Measurements from ENCODE around the gene EYA2. TPM values are rescaled to one million over a fixed set of nuclear protein-coding genes. Genes with fewer than 3 reads are reported as not detected.

The EYA2 gene
- polyA plus RNA-seq, 3 donors: 0.04 to 0.16 TPM; not detected in 1

DNA sequence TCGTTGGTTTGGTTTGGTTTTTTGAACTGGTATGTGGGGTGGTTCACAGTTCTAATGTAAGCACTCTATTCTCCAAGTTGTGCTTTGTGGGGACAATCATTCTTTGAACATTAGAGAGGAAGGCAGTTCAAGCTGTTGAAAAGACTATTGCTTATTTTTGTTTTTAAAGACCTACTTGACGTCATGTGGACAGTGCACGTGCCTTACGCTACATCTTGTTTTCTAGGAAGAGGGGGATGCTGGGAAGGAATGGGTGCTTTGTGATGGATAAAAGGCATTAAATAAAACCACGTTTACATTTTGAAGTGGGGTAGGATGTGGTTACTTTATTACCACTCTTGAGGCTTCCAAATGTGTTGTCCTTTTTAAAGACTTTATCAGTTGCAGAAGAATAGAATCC is 293.9 kb downstream of the EYA2 start:
- Mint-ChIP-seq H3K27ac (no peak overlapping the region), H3K9me3 (no peaks in the 10 kb centered on the region), H3K4me1 (no peaks in the 10 kb centered on the region), H3K27me3 (ENCODE audit: low read depth in 3 of 3) (peaks cover 5 to 16% (median 9%) of the 10 kb centered on the region in 3 donors), H3K36me3 (no peaks in the 10 kb centered on the region), H3K4me3 (no peak overlapping the region)
- H3K4me3 ChIP-seq (replicated peaks in 1 of 3; ENCODE audit: low read depth in 2 of 3, low read length in 3 of 3): no peak overlapping the region
- H3K27me3 ChIP-seq (ENCODE audit: control insufficient read depth in 2 of 2, insufficient read depth in 2 of 2, low read length in 2 of 2): peaks cover 0 to 4% of the 10 kb centered on the region in 2 donors
- no peaks in the 10 kb centered on the region for H3K36me3 ChIP-seq (replicated peaks in 1 of 2; ENCODE audit: control insufficient read depth in 1 of 2, insufficient read depth in 2 of 2, low read length in 2 of 2)
- no peaks in the 10 kb centered on the region for H3K79me2 ChIP-seq (ENCODE audit: insufficient read depth, low read length)
- intact Hi-C loops (cut with micrococcal nuclease): no loop called here
- TF ChIP-seq, protein P1, sequence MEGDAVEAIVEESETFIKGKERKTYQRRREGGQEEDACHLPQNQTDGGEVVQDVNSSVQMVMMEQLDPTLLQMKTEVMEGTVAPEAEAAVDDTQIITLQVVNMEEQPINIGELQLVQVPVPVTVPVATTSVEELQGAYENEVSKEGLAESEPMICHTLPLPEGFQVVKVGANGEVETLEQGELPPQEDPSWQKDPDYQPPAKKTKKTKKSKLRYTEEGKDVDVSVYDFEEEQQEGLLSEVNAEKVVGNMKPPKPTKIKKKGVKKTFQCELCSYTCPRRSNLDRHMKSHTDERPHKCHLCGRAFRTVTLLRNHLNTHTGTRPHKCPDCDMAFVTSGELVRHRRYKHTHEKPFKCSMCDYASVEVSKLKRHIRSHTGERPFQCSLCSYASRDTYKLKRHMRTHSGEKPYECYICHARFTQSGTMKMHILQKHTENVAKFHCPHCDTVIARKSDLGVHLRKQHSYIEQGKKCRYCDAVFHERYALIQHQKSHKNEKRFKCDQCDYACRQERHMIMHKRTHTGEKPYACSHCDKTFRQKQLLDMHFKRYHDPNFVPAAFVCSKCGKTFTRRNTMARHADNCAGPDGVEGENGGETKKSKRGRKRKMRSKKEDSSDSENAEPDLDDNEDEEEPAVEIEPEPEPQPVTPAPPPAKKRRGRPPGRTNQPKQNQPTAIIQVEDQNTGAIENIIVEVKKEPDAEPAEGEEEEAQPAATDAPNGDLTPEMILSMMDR (IDR thresholded peaks at IDR 0.05): no peak
- DNase-seq: no peak
- H3K4me1 ChIP-seq (ENCODE audit: control insufficient read depth in 1 of 2, insufficient read depth in 2 of 2, low read length in 2 of 2): no peaks in the 10 kb centered on the region
- no peaks in the 10 kb centered on the region for H3K9me3 ChIP-seq (replicated peaks in 1 of 2; ENCODE audit: control insufficient read depth in 1 of 2, insufficient read depth in 1 of 2, low read length in 2 of 2)
- no peak overlapping the region for H3K27ac ChIP-seq (ENCODE audit: low read depth in 1 of 2, low read length in 2 of 2)
- 100% methylated on average over 3 of the region's 5 CpGs for WGBS (ENCODE audit: insufficient coverage)
- no peak overlapping the region for H3K4me2 ChIP-seq (replicated peaks; ENCODE audit: extremely low read depth, low read length, poor library complexity, severe bottlenecking)
- H2AFZ ChIP-seq (ENCODE audit: insufficient read depth, low read depth, low read length, poor library complexity, severe bottlenecking): no peak overlapping the region
- H3K9ac ChIP-seq (ENCODE audit: insufficient read depth, low read length, poor library complexity, severe bottlenecking): no peak overlapping the region
- no peaks in the 10 kb centered on the region for H4K20me1 ChIP-seq (ENCODE audit: insufficient read depth, low read length)

DNA sequence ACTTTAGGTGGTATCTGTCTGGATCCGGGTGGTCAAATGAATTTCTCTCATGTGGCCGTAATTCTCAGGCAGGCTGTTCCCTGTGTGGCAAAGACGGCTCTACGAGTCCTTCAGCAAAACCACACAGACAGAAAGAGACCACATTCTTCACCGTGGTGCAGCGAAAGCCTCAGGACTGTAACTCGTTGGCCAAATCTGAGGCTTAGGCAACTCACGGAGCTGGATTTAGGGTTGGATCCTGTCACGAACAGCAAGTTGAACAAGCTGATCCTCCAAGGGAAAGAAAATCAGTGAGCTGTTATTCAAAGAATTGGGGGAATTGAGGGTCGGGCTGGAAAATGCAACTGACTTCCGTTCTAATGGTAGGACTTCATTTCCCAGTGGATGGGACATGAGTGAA is 294.4 kb downstream of the EYA2 start:
- no peak for DNase-seq
- H3K79me2 ChIP-seq (ENCODE audit: insufficient read depth, low read length): no peaks in the 10 kb centered on the region
- no peaks in the 10 kb centered on the region for H3K36me3 ChIP-seq (replicated peaks in 1 of 2; ENCODE audit: control insufficient read depth in 1 of 2, insufficient read depth in 2 of 2, low read length in 2 of 2)
- H3K4me2 ChIP-seq (replicated peaks; ENCODE audit: extremely low read depth, low read length, poor library complexity, severe bottlenecking): no peak overlapping the region
- TF ChIP-seq, protein P1 (IDR thresholded peaks at IDR 0.05): no peak
- no peak overlapping the region for H3K4me3 ChIP-seq (replicated peaks in 1 of 3; ENCODE audit: low read depth in 2 of 3, low read length in 3 of 3)
- no peak overlapping the region for H3K27ac Mint-ChIP-seq
- H3K9ac ChIP-seq (ENCODE audit: insufficient read depth, low read length, poor library complexity, severe bottlenecking): no peak overlapping the region
- intact Hi-C loops (cut with micrococcal nuclease): no loop called here
- H3K9me3 ChIP-seq (replicated peaks in 1 of 2; ENCODE audit: control insufficient read depth in 1 of 2, insufficient read depth in 1 of 2, low read length in 2 of 2): no peaks in the 10 kb centered on the region
- no peak overlapping the region for H3K4me3 Mint-ChIP-seq
- H3K4me1 ChIP-seq (ENCODE audit: control insufficient read depth in 1 of 2, insufficient read depth in 2 of 2, low read length in 2 of 2): no peaks in the 10 kb centered on the region
- H4K20me1 ChIP-seq (ENCODE audit: insufficient read depth, low read length): no peaks in the 10 kb centered on the region
- H3K36me3 Mint-ChIP-seq: no peaks in the 10 kb centered on the region
- H3K4me1 Mint-ChIP-seq: no peaks in the 10 kb centered on the region
- H3K27ac ChIP-seq (ENCODE audit: low read depth in 1 of 2, low read length in 2 of 2): no peak overlapping the region
- no peak overlapping the region for H2AFZ ChIP-seq (ENCODE audit: insufficient read depth, low read depth, low read length, poor library complexity, severe bottlenecking)
- no peaks in the 10 kb centered on the region for H3K9me3 Mint-ChIP-seq
- WGBS (ENCODE audit: insufficient coverage): 70% methylated on average over 9 of the region's 11 CpGs
- H3K27me3 ChIP-seq (ENCODE audit: control insufficient read depth in 2 of 2, insufficient read depth in 2 of 2, low read length in 2 of 2): peaks cover 0 to 4% of the 10 kb centered on the region in 2 donors
- H3K27me3 Mint-ChIP-seq (ENCODE audit: low read depth in 3 of 3): peaks cover 3 to 15% (median 9%) of the 10 kb centered on the region in 3 donors

Data from CD14-positive monocyte (primary cell).